Stimulated activated CD4-positive, alpha-beta T cell treated with anti-CD3 and anti-CD28 coated beads, Interleukin-12 subunit alpha, Interleukin-12 subunit beta, amount 100 ng/mL, for 24 hours (primary cell): ENCODE results near the gene EIF3F.
"Not testable (repeated sequence)": the region's sequence is repeated elsewhere in the genome, so short reads cannot be mapped to it uniquely, and the experiment has no call there.

Source experiments
- DNase-seq, 2 experiments: peaks; one replicate each; pipeline ENCODE4 v3.0.0-alpha.2; 2020; ENCODE audit warnings: low read depth in 2 of 2

EIF3F gene

GRCh38 chr11:7986768-7987559 lies at the start of gene EIF3F:
EIF3F (plus strand) TSS chr11:7987337; CDS start chr11:7987353, 16 bp downstream.
- peak; percentile 79 to 82 for DNase-seq

- DNase-seq: no peak
Measured at GRCh38 chr11:7941146-7941545, 46.0 kb upstream of the EIF3F start.

- no peak for DNase-seq
Measured at GRCh38 chr11:7941608-7942007, 45.5 kb upstream of the EIF3F start, which contains the start of gene OR10A3. OR10A3 (minus strand) TSS chr11:7941708; CDS start chr11:7939520, 2,188 bp downstream.

- no peak for DNase-seq
Measured at GRCh38 chr11:7944123-7944522, 43.0 kb upstream of the EIF3F start.

GRCh38 chr11:7949934-7950333 lies 37.2 kb upstream of the EIF3F start:
- DNase-seq: no peak

- DNase-seq: no peak
Measured at GRCh38 chr11:7955191-7955590, 31.9 kb upstream of the EIF3F start.

GRCh38 chr11:7964261-7964660 lies 22.9 kb upstream of the EIF3F start:
- no peak for DNase-seq

GRCh38 chr11:7964873-7965272 lies 22.3 kb upstream of the EIF3F start:
- DNase-seq: no peak

GRCh38 chr11:7965386-7965785 lies 21.8 kb upstream of the EIF3F start, which contains the start of gene NLRP10:
NLRP10 (minus strand) TSS chr11:7965447; CDS start chr11:7963495, 1,952 bp downstream.
- DNase-seq: no peak

- DNase-seq: no peak
Measured at GRCh38 chr11:7967097-7967496, 20.0 kb upstream of the EIF3F start.

GRCh38 chr11:7967826-7968225 lies 19.3 kb upstream of the EIF3F start:
- no peak for DNase-seq

GRCh38 chr11:7968686-7969085 lies 18.5 kb upstream of the EIF3F start:
- no peak for DNase-seq

GRCh38 chr11:7969756-7970646 lies 17.1 kb upstream of the EIF3F start:
- no peak for DNase-seq

- no peak for DNase-seq
Measured at GRCh38 chr11:7971846-7972245, 15.3 kb upstream of the EIF3F start.

GRCh38 chr11:7973011-7973410 lies 14.1 kb upstream of the EIF3F start:
- DNase-seq: no peak

- DNase-seq: no peak
Measured at GRCh38 chr11:7974668-7975067, 12.5 kb upstream of the EIF3F start.

- DNase-seq: no peak
Measured at GRCh38 chr11:7977232-7977917, 9.8 kb upstream of the EIF3F start.

GRCh38 chr11:7981619-7982157 lies 5.4 kb upstream of the EIF3F start:
- no peak for DNase-seq

GRCh38 chr11:7982582-7983119 lies 4.5 kb upstream of the EIF3F start:
- no peak for DNase-seq

- DNase-seq: no peak
Measured at GRCh38 chr11:7983832-7984590, 3.1 kb upstream of the EIF3F start.

- not testable (repeated sequence) for DNase-seq
Measured at GRCh38 chr11:7987560-7987883, 385 bp downstream of the EIF3F start.
